Subcutaneous abdominal adipose tissue (tissue), 5 donors: Measurements from ENCODE around the gene LAMC3.
A peak's percentile ranks its signal among the peaks of the same experiment; 100 is the strongest.

ENCODE experiments used
- H3K27ac ChIP-seq: one replicate; pipeline ENCODE4 v1.7.0; 2013; ENCODE audit warnings: low read depth, mild to moderate bottlenecking, inconsistent platforms, low read length, moderate library complexity
- H3K27me3 ChIP-seq, 5 donors: one replicate each; pipeline ENCODE4 v1.7.0; 2013; ENCODE audit warnings: low read length in 5 of 5, inconsistent platforms in 1 of 5; ENCODE audit not compliant: control insufficient read depth in 5 of 5, insufficient read depth in 4 of 5
- H3K36me3 ChIP-seq, 5 donors: one replicate each; pipeline ENCODE4 v1.7.0; 2013; ENCODE audit warnings: low read length in 5 of 5; ENCODE audit not compliant: control insufficient read depth in 5 of 5, insufficient read depth in 5 of 5
- H3K4me1 ChIP-seq, 5 donors: one replicate each; pipeline ENCODE4 v1.7.0; 2013; ENCODE audit warnings: low read length in 5 of 5, mild to moderate bottlenecking in 3 of 5, moderate library complexity in 1 of 5; ENCODE audit not compliant: control insufficient read depth in 5 of 5, insufficient read depth in 5 of 5
- H3K4me3 ChIP-seq, 5 donors: one replicate each; pipeline ENCODE4 v1.7.0; 2013; ENCODE audit warnings: low read length in 5 of 5, low read depth in 1 of 5
- H3K9ac ChIP-seq, 5 donors: one replicate each; pipeline ENCODE4 v1.7.0; 2013; ENCODE audit warnings: low read length in 5 of 5, mild to moderate bottlenecking in 4 of 5, moderate library complexity in 3 of 5
- H3K9me3 ChIP-seq, 5 donors: one replicate each; pipeline ENCODE4 v1.7.0; 2013; ENCODE audit warnings: low read length in 5 of 5; ENCODE audit not compliant: control insufficient read depth in 5 of 5
- donor health status: healthy.
- donor health status: healthy.
- donor health status: healthy.
- donor health status: healthy.
- donor health status: healthy.

Gene LAMC3

DNA sequence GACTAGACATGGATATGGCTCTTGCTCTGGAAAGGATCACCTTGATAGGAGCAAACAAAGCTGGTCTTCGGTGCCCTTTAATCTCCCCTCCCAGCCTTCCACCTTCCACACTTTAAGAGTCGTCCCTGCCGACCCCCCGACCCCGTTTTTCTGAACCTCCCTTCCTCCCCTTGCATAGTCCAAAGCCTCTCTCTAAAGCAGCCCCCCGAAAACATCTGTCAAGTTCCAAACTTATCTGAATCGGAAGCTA lies 116.0 kb downstream of the LAMC3 start:
- Histone ChIP-seq H3K4me1 (peaks cover 7 to 21% (median 19%) of the 10 kb centered on the region in 5 donors), H3K4me3 (peak overlapping the region; percentile 78 to 100 (median 88)), H3K27ac (peak overlapping the region; percentile 84), H3K9me3 (no peaks in the 10 kb centered on the region), H3K27me3 (no peaks in the 10 kb centered on the region), H3K36me3 (peaks cover 19 to 51% (median 49%) of the 10 kb centered on the region in 5 donors), H3K9ac (peak overlapping the region; percentile 79 to 98 (median 88))

DNA sequence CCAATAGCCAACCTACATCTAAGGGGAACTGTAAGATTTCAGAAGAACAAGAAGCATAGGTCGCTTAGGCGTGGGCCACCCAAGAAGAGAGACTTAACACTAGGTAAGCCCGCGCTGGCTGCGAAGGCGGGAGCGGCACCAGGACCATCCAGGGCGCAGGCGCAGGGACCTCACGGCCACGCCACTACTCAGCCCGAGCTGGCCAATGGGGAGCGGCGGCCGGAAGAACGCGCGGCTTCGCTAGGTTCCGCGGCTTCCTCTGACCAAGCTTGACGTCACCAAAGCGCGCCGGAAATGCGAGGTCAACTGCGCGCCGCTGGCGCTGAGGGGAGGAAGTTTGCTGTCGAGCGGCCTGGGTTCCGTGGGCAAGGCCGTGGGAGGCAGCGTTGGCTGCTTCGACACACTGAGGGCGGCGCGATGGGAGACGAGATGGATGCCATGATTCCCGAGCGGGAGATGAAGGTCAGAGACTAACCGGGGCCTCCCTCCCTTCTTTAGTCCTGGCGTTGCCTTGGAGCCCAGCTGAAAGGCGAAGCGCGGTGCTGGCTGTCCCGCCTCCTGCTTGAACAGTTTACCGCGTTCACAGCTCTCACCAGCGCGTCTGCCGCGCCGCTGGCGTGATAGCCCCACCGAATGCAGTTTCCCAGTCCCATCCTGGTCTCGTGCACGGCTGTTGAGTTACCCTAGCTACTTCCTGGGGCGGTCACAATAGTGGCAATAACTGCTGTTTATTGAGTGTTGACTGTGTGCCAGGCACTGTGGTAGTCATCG lies 116.5 kb downstream of the LAMC3 start, which contains the start of gene NUP214:
NUP214 (plus strand) TSS at position 299 of the 771 bp plus-strand sequence; CDS start at position 418, 119 bp downstream.
- Histone ChIP-seq H3K27me3 (no peaks in the 10 kb centered on the region), H3K36me3 (peaks cover 21 to 51% (median 49%) of the 10 kb centered on the region in 5 donors), H3K9ac (peak within 1 kb of the TSS; percentile 89 to 99 (median 93)), H3K4me3 (peak within 1 kb of the TSS; percentile 85 to 100 (median 98)), H3K9me3 (no peaks in the 10 kb centered on the region), H3K27ac (peak within 1 kb of the TSS; percentile 84), H3K4me1 (peaks cover 7 to 21% (median 19%) of the 10 kb centered on the region in 5 donors)

DNA sequence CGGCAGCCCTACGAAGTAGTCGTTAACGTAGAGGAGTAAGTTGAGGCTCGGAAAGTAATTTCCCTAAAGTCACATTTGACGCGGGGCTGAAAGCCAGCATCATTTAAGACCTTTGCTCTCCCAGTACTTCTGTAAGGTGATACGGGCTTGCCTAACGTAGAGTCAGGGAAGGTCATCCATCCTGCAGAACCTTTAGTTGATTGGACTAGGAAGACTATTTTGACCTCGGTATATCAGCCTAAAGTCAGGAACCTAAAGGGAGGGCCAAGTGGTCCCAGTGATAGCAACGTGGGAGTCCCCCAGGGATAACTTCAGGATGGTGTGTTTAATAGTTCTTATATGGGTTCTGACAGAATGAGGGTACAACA lies 117.1 kb downstream of the LAMC3 start:
- H3K27ac ChIP-seq, result peak overlapping the region; percentile 84
- H3K9ac ChIP-seq, result peak overlapping the region; percentile 89 to 99 (median 93)
- no peaks in the 10 kb centered on the region for H3K27me3 ChIP-seq
- H3K4me1 ChIP-seq, result peaks cover 7 to 21% (median 19%) of the 10 kb centered on the region in 5 donors
- H3K4me3 ChIP-seq, result peak overlapping the region; percentile 85 to 100 (median 98)
- no peaks in the 10 kb centered on the region for H3K9me3 ChIP-seq
- H3K36me3 ChIP-seq, result peaks cover 27 to 51% (median 49%) of the 10 kb centered on the region in 5 donors

DNA sequence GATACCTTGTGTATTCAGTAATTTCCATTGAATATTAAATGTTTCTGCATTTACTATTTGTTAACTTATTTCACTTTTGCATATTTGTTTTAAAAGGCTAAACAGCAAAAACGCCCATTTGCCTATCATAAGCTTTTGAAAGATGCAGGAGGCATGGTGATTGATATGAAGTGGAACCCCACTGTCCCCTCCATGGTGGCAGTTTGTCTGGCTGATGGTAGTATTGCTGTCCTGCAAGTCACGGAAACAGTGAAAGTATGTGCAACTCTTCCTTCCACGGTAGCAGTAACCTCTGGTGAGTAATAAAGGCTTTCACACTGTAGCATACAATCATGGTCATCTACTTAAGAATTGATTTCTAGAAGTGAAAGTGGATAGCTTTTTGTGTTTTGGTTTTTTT lies 120.2 kb downstream of the LAMC3 start:
- H3K27me3 ChIP-seq, result no peaks in the 10 kb centered on the region
- peaks cover 42 to 67% (median 63%) of the 10 kb centered on the region in 5 donors for H3K36me3 ChIP-seq
- H3K9me3 ChIP-seq, result no peaks in the 10 kb centered on the region
- peaks cover 7 to 21% (median 19%) of the 10 kb centered on the region in 5 donors for H3K4me1 ChIP-seq
- no peak overlapping the region for H3K4me3 ChIP-seq
- no peak overlapping the region for H3K27ac ChIP-seq
- no peak overlapping the region for H3K9ac ChIP-seq

DNA sequence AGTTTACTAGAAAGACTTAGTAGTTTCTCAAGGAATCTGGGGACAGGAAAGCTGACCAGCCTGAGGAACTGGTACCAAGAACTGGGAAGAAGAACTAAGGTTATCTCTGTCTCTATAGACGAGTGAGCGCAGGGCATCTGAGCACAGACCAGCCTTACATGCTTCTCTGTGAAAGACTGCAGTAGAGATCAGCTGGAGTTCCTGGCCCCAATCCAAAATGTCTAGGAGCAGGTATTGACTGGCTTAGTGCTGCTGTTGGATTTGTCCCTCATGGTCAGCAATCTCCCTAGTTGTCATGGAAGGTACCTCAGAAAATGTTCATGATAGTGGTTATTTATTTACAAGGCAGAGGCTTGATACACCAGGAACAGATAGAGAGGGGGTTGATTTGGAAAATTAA lies 129.7 kb downstream of the LAMC3 start:
- H3K27me3 ChIP-seq, result no peaks in the 10 kb centered on the region
- no peak overlapping the region for H3K27ac ChIP-seq
- H3K4me1 ChIP-seq, result no peaks in the 10 kb centered on the region
- no peak overlapping the region for H3K9ac ChIP-seq
- no peak overlapping the region for H3K4me3 ChIP-seq
- H3K9me3 ChIP-seq, result no peaks in the 10 kb centered on the region
- peaks cover 68 to 95% (median 86%) of the 10 kb centered on the region in 5 donors for H3K36me3 ChIP-seq

DNA sequence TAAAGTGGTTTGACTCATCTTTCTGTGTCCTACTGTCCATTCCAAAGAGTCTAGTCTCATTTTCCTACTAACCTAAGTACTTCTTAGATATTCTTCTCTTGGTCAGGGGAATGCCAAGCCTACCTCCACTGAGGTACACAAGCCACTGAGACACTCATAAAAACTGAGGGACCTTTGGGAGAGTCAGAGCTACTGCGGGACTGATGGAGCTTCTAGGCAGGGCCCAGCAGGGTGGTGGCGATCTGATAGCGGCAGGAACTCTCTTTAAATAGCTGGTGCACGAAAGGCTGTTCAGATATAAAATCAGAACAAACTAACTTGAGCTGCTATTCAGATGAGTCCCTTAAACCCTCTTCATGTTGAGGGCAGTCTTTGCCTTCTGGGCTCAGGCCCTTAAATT lies 131.1 kb downstream of the LAMC3 start:
- no peak overlapping the region for H3K4me3 ChIP-seq
- H3K9me3 ChIP-seq, result no peaks in the 10 kb centered on the region
- no peaks in the 10 kb centered on the region for H3K27me3 ChIP-seq
- H3K27ac ChIP-seq, result no peak overlapping the region
- H3K4me1 ChIP-seq, result no peaks in the 10 kb centered on the region
- H3K9ac ChIP-seq, result no peak overlapping the region
- H3K36me3 ChIP-seq, result peaks cover 68 to 95% (median 86%) of the 10 kb centered on the region in 5 donors

DNA sequence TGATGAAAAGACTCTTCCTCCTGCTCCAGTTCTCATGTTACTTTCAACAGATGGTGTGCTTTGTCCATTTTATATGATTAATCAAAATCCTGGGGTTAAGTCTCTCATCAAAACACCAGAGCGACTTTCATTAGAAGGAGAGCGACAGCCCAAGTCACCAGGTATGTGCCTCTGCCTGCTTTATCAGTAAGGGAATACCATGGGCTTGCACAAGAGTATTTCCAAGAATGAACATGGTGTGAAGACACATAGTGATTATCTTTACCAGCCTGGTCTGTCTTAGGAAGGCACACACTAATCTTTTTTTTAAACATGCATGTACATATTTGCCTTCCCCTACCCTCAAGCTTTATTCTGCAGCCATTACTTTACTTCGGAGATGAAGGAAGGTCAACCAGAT lies 131.6 kb downstream of the LAMC3 start:
- Histone ChIP-seq H3K36me3 (peaks cover 70 to 95% (median 86%) of the 10 kb centered on the region in 5 donors), H3K9ac (no peak overlapping the region), H3K27ac (no peak overlapping the region), H3K4me1 (no peaks in the 10 kb centered on the region), H3K27me3 (no peaks in the 10 kb centered on the region), H3K9me3 (no peaks in the 10 kb centered on the region), H3K4me3 (no peak overlapping the region)

DNA sequence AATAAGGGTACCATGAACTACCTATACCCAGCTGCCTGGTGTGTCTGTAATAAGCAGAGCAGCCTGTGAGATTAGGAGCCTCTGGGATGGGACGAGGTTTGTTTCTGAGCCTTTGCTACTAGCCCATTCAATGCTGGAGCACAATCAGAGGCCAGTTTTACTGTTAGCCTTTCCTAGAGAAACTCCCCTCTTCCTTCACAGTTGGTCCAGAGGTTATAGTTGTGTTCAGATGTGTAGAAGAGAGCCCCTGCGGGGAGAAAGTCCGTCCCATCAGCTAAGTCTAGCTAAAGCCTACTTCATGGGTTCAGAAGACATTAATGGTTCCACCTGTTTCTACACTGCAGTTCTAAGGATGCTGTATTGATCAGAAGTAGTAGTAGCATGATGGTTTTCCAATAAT lies 133.2 kb downstream of the LAMC3 start:
- Histone ChIP-seq H3K36me3 (peaks cover 66 to 95% (median 85%) of the 10 kb centered on the region in 5 donors), H3K9me3 (no peaks in the 10 kb centered on the region), H3K4me3 (no peak overlapping the region), H3K4me1 (no peaks in the 10 kb centered on the region), H3K27me3 (no peaks in the 10 kb centered on the region), H3K27ac (no peak overlapping the region), H3K9ac (no peak overlapping the region)
